ENCODE data around the gene LZIC. TPM values are rescaled to one million over a fixed set of nuclear protein-coding genes. Genes with fewer than 3 reads are reported as not detected.

Gene LZIC
- total and polyA plus RNA-seq, 2 of the 13 experiments (the other 11 are each of a cell fraction or from before 2014, with no cell fraction given): 25.2 to 71.8 TPM

GRCh38 chr1:9900142-9901043 is 42.8 kb downstream of the LZIC start (continued):
- no peak for TF ChIP-seq ZC3H13 (CRISPR knock-in tag; IDR thresholded peaks at IDR 0.05)
- TF ChIP-seq SP5 (CRISPR knock-in tag; IDR thresholded peaks at IDR 0.05; ENCODE audit: borderline replicate concordance, low read depth): peak; percentile 41; the same call in 1 of the 2 replicates
- TF ChIP-seq TBX3 (IDR thresholded peaks at IDR 0.05; ENCODE audit: borderline replicate concordance): peak; percentile 73; the same call in 1 of the 2 replicates
- no peak for TF ChIP-seq HOXA7 (CRISPR knock-in tag; IDR thresholded peaks at IDR 0.05)
- TF ChIP-seq ARID5B (CRISPR knock-in tag; IDR thresholded peaks at IDR 0.05): peak; percentile 41
- TF ChIP-seq RFX1 (IDR thresholded peaks at IDR 0.05): no peak
- TF ChIP-seq ZNF20 (CRISPR knock-in tag; IDR thresholded peaks at IDR 0.05): no peak
- no peak for TF ChIP-seq TIGD3 (CRISPR knock-in tag; IDR thresholded peaks at IDR 0.05; ENCODE audit: borderline replicate concordance)
- TF ChIP-seq RBAK (CRISPR knock-in tag; IDR thresholded peaks at IDR 0.05): no peak
- no peak for TF ChIP-seq CTCF (CRISPR knock-in tag; IDR thresholded peaks at IDR 0.05)
- peak; percentile 90 for TF ChIP-seq HNRNPL (IDR thresholded peaks at IDR 0.05; ENCODE audit: low read depth, low read length)
- no peak for TF ChIP-seq ZNF747 (CRISPR knock-in tag; IDR thresholded peaks at IDR 0.05; ENCODE audit: borderline replicate concordance)
- TF ChIP-seq NRL (CRISPR knock-in tag; IDR thresholded peaks at IDR 0.05; ENCODE audit: borderline replicate concordance): no peak
- TF ChIP-seq TAF1 (CRISPR knock-in tag; IDR thresholded peaks at IDR 0.05): no peak
- no peak for TF ChIP-seq ZNF761 (CRISPR knock-in tag; conservative IDR thresholded peaks at IDR 0.05)
- no peak for TF ChIP-seq SAFB2 (CRISPR knock-in tag; IDR thresholded peaks at IDR 0.05; ENCODE audit: borderline replicate concordance, low read depth)
- TF ChIP-seq ZNF160 (CRISPR knock-in tag; IDR thresholded peaks at IDR 0.05): no peak
- TF ChIP-seq ATF7-NPFF (CRISPR knock-in tag; IDR thresholded peaks at IDR 0.05; ENCODE audit: low read depth): no peak
- no peak for TF ChIP-seq RCOR2 (CRISPR knock-in tag; IDR thresholded peaks at IDR 0.05)
- no peak for TF ChIP-seq RFX3 (CRISPR knock-in tag; IDR thresholded peaks at IDR 0.05)
- no peak for TF ChIP-seq PAWR (CRISPR knock-in tag; IDR thresholded peaks at IDR 0.05; ENCODE audit: borderline replicate concordance)
- TF ChIP-seq RARA (CRISPR knock-in tag; IDR thresholded peaks at IDR 0.05): 0 out of 2 replicates have a peak, but pooled peaks have one; percentile 26
